ENCODE results near the gene HOXA11.

HOXA11 gene

GRCh38 chr7:27144781-27145164 is 40.3 kb downstream of the HOXA11 start:
- DNase-seq, result no peak

- no peak for DNase-seq
Observed at GRCh38 chr7:27143950-27144780, 40.9 kb downstream of the HOXA11 start.

- no peak for DNase-seq
Observed at GRCh38 chr7:27143023-27143949, 41.7 kb downstream of the HOXA11 start, which contains the start of gene HOXA5. TSS of gene HOXA5 (minus strand) at chr7:27143681. CDS start at chr7:27143607, 74 bp downstream.

GRCh38 chr7:27142580-27143022 is 42.4 kb downstream of the HOXA11 start:
- no peak for DNase-seq

- no peak for DNase-seq
Observed at GRCh38 chr7:27141923-27142579, 43.0 kb downstream of the HOXA11 start.

GRCh38 chr7:27141137-27141922 is 43.7 kb downstream of the HOXA11 start:
- no peak for DNase-seq

GRCh38 chr7:27140126-27140857 is 44.7 kb downstream of the HOXA11 start:
- no peak for DNase-seq

GRCh38 chr7:27139334-27140125 is 45.5 kb downstream of the HOXA11 start:
- DNase-seq, result no peak

- DNase-seq, result no peak
Observed at GRCh38 chr7:27138985-27139333, 46.1 kb downstream of the HOXA11 start.

GRCh38 chr7:27138472-27138871 is 46.6 kb downstream of the HOXA11 start:
- DNase-seq, result no peak

- no peak for DNase-seq
Observed at GRCh38 chr7:27137640-27138315, 47.3 kb downstream of the HOXA11 start.

GRCh38 chr7:27134392-27134791 is 50.6 kb downstream of the HOXA11 start:
- DNase-seq, result no peak

- DNase-seq, result no peak
Observed at GRCh38 chr7:27133409-27134231, 51.4 kb downstream of the HOXA11 start.

GRCh38 chr7:27132978-27133377 is 52.1 kb downstream of the HOXA11 start:
- no peak for DNase-seq

- no peak for DNase-seq
Observed at GRCh38 chr7:27132214-27132613, 52.8 kb downstream of the HOXA11 start.

- DNase-seq, result no peak
Observed at GRCh38 chr7:27131390-27131819, 53.6 kb downstream of the HOXA11 start.
